ENCODE data around the gene FXR2.
A peak's percentile ranks its signal among the peaks of the same experiment; 100 is the strongest.

The FXR2 gene

DNA sequence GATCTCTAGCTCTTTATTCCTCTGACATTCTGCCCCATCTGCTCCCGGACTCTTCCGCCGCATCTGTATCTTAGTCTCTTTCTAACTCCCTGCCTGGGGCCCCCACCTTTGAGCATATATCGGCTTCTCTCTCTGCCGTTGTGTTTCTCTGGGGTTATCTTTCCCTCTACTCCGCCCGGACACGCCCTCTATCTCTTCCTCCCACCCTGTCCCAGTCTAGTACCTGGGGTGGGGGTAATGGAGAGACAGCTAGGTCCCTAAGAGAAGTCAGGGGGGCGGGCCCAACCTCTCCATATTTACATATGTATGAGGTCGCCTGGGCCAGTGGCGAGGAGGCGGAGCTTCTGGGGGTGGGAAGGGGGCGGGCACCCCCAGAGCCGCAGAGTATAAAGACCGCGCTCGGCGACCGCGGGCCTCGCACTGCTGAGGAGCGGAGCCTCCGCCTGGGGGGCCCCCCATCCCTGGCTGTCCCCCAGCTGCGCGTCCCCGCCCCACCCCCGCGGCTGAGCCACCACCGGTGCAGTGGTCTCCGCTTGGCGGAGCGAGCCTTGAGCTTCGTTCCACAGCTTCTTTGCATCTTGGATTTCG, 35.9 kb upstream of the FXR2 start, which contains the start of gene ATP1B2 (continued):
- TF ChIP-seq PRDM10 (tag by site-specific recombination; IDR thresholded peaks at IDR 0.05) (0 out of 2 replicates have a peak, but pooled peaks have one; percentile 12), ZNF311 (tag by site-specific recombination; IDR thresholded peaks at IDR 0.05; ENCODE audit: borderline replicate concordance) (no peak), SP7 (tag by site-specific recombination; IDR thresholded peaks at IDR 0.05) (no peak), ZNF23 (tag by site-specific recombination; IDR thresholded peaks at IDR 0.05; ENCODE audit: borderline replicate concordance) (no peak), KLF9 (tag by site-specific recombination; IDR thresholded peaks at IDR 0.05; ENCODE audit: low read depth) (peak; percentile 73), ZIC2 (tag by site-specific recombination; IDR thresholded peaks at IDR 0.05) (no peak), ATF2 (tag by site-specific recombination; IDR thresholded peaks at IDR 0.05; ENCODE audit: low read depth) (no peak), ZBTB7A (tag by site-specific recombination; IDR thresholded peaks at IDR 0.05; ENCODE audit: low read depth) (no peak), ZNF302 (tag by site-specific recombination; IDR thresholded peaks at IDR 0.05; ENCODE audit: low read depth) (no peak), EGR2 (tag by site-specific recombination; IDR thresholded peaks at IDR 0.05; ENCODE audit: low read depth) (peak; percentile 33), ZBTB48 (tag by site-specific recombination; IDR thresholded peaks at IDR 0.05) (peak; percentile 57; the same call in 1 of the 2 replicates), ZNF626 (tag by site-specific recombination; IDR thresholded peaks at IDR 0.05) (no peak), ZNF837 (tag by site-specific recombination; IDR thresholded peaks at IDR 0.05) (no peak), GLI2 (tag by site-specific recombination; IDR thresholded peaks at IDR 0.05; ENCODE audit: borderline replicate concordance, low read depth) (no peak), ZNF239 (tag by site-specific recombination; IDR thresholded peaks at IDR 0.05) (no peak), SP3 (tag by site-specific recombination; IDR thresholded peaks at IDR 0.05) (peak; percentile 83), ZNF473 (tag by site-specific recombination; IDR thresholded peaks at IDR 0.05) (no peak), ZNF549 (tag by site-specific recombination; IDR thresholded peaks at IDR 0.05) (no peak), TCF7L2 (IDR thresholded peaks at IDR 0.05; ENCODE audit: borderline replicate concordance, low read depth, low read length) (no peak), ZNF169 (tag by site-specific recombination; IDR thresholded peaks at IDR 0.05) (no peak), ZNF292 (tag by site-specific recombination; IDR thresholded peaks at IDR 0.05; ENCODE audit: borderline replicate concordance, low read depth) (no peak), ZNF202 (tag by site-specific recombination; IDR thresholded peaks at IDR 0.05; ENCODE audit: borderline replicate concordance) (no peak), REPIN1 (tag by site-specific recombination; IDR thresholded peaks at IDR 0.05; ENCODE audit: low read depth) (no peak), GLIS2 (tag by site-specific recombination; IDR thresholded peaks at IDR 0.05) (peak; percentile 68), ZNF114 (tag by site-specific recombination; IDR thresholded peaks at IDR 0.05) (peak; percentile 41; the same call in 1 of the 2 replicates), ZNF155 (tag by site-specific recombination; IDR thresholded peaks at IDR 0.05) (no peak), ZNF132 (tag by site-specific recombination; IDR thresholded peaks at IDR 0.05; ENCODE audit: borderline replicate concordance) (no peak), ZNF211 (tag by site-specific recombination; IDR thresholded peaks at IDR 0.05; ENCODE audit: low read depth) (no peak), ZNF223 (tag by site-specific recombination; IDR thresholded peaks at IDR 0.05) (no peak), ZBTB49 (tag by site-specific recombination; IDR thresholded peaks at IDR 0.05; ENCODE audit: low read depth) (no peak), ZSCAN16 (tag by site-specific recombination; IDR thresholded peaks at IDR 0.05) (no peak)
- TF ChIP-seq, protein P1, sequence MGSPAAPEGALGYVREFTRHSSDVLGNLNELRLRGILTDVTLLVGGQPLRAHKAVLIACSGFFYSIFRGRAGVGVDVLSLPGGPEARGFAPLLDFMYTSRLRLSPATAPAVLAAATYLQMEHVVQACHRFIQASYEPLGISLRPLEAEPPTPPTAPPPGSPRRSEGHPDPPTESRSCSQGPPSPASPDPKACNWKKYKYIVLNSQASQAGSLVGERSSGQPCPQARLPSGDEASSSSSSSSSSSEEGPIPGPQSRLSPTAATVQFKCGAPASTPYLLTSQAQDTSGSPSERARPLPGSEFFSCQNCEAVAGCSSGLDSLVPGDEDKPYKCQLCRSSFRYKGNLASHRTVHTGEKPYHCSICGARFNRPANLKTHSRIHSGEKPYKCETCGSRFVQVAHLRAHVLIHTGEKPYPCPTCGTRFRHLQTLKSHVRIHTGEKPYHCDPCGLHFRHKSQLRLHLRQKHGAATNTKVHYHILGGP (tag by site-specific recombination; IDR thresholded peaks at IDR 0.05) = no peak
